HG03342 (cell line): ENCODE data around the gene BCO1.

Source experiments
- ATAC-seq: cut with Tn5 transposase; IDR thresholded peaks from one replicate; pipeline ENCODE4 v1.9.1; 2021; ENCODE audit warnings: mild to moderate bottlenecking, moderate library complexity; ENCODE audit not compliant: unreplicated experiment

BCO1 gene

GRCh38 chr16:81314603-81315270 is 76.2 kb downstream of the BCO1 start, which contains the start of gene GAN:
GAN (plus strand) TSS chr16:81314962; CDS start chr16:81315114, 152 bp downstream.
- ATAC-seq, result peak; percentile 96

- peak; percentile 26 for ATAC-seq
Measured at GRCh38 chr16:81315271-81316175, 77.0 kb downstream of the BCO1 start.

- no peak for ATAC-seq
Measured at GRCh38 chr16:81316176-81316496, 77.6 kb downstream of the BCO1 start.

- no peak for ATAC-seq
Measured at GRCh38 chr16:81318711-81319110, 80.2 kb downstream of the BCO1 start.

GRCh38 chr16:81319221-81319912 is 80.9 kb downstream of the BCO1 start:
- no peak for ATAC-seq

- no peak for ATAC-seq
Measured at GRCh38 chr16:81321039-81321438, 82.5 kb downstream of the BCO1 start.

- no peak for ATAC-seq
Measured at GRCh38 chr16:81321536-81321935, 83.0 kb downstream of the BCO1 start.

GRCh38 chr16:81324808-81325207 is 86.3 kb downstream of the BCO1 start:
- no peak for ATAC-seq

GRCh38 chr16:81327011-81327410 is 88.5 kb downstream of the BCO1 start:
- ATAC-seq, result no peak

- no peak for ATAC-seq
Measured at GRCh38 chr16:81327447-81328196, 89.1 kb downstream of the BCO1 start.

- ATAC-seq, result no peak
Measured at GRCh38 chr16:81329947-81330346, 91.5 kb downstream of the BCO1 start.

- ATAC-seq, result no peak
Measured at GRCh38 chr16:81333356-81333755, 94.9 kb downstream of the BCO1 start.

- no peak for ATAC-seq
Measured at GRCh38 chr16:81335669-81336068, 97.2 kb downstream of the BCO1 start.

- ATAC-seq, result no peak
Measured at GRCh38 chr16:81337097-81337496, 98.6 kb downstream of the BCO1 start.
